Suppressor macrophage (primary cell): ENCODE measurements around the gene NAA10.

Experiments used
- DNase-seq, 4 experiments: peaks; one replicate each; pipeline ENCODE4 v3.0.0-alpha.2; 2020 to 2022

The NAA10 gene

GRCh38 chrX:153966841-153967535 lies 32.2 kb upstream of the NAA10 start:
- no peak for DNase-seq

GRCh38 chrX:153966283-153966688 lies 31.4 kb upstream of the NAA10 start:
- no peak for DNase-seq

- DNase-seq = no peak
Observed at GRCh38 chrX:153965406-153965805, 30.6 kb upstream of the NAA10 start.

DNA sequence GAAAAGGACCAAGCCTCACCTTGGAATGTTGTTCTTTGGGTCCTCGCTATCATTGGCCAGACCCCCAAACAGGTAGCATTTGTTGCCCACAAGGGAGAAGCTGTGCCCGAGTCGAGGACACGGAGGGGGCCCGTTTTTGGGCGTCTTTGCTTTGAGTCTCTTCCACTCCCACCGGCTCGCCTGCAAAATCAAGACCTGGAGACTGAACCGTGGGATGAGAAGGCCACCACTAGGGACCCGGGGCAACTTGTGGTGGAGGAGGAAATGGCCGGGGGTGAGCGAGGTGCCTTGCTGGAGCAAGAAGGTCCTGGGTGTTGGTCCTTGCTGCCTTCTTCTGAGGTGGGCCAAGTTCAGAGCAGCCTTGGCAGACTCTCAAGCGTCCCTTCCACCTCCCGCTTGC lies 29.3 kb upstream of the NAA10 start:
- DNase-seq = no peak

DNA sequence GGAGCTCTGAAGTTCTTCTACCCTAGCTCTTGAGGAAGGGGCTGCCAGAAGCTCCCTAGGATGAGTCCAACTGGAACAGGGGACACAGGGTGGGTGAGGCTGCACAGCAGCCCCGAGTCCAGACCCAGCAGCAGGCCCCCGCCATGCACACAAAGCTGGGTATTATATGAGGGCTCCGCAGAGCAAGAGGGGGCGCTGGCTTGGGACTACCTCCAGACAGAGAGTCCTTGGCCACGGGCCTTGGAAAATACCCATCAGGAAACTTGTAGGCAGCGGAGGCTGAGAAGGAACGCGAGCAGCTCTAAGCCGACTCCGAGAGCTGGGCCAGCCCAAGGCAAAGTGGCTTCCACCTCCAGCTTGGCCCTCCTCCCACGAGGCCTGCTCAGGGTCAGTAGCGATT lies 28.7 kb upstream of the NAA10 start:
- no peak for DNase-seq

- no peak for DNase-seq
Observed at GRCh38 chrX:153961292-153961691, 26.5 kb upstream of the NAA10 start.

DNA sequence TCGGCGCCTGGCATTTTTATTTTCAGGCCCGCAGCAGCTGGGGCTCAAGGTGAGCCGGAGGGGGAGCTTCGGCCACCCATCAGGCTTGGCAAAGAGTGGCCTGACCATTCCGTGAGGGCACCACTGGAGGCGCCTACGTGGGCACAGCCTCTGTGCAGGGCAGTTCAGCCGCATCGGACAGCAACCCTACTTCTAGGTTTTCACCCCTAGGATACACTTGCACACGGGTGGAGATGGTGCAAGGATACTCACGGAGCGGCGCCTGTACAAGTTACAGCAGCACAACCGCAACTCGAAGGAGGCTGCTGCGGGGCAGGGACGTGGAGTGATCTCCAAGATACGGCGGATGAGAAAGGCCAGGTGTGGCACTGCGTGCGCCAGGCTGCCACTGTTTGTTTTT lies 25.9 kb upstream of the NAA10 start:
- DNase-seq = no peak

DNA sequence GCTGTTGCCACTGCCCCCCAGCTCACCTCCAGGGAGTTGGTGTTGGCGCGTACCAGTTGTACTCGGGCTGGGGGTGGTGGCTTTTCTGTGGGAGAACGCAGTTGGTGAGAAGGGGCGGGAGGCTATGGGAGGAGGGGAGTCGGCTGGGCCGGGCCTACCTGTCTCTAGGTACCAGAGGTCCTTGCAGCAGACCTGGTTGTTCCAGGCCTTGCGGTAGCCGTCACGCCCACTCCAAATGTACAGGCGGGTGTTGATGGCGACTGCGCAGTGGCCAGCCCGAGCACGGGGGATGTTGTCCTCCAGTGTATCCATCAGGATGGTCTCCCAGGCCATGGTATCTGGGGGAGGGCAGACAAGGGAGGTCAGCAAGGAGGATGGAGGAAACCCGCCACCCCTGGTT lies 25.2 kb upstream of the NAA10 start:
- DNase-seq = no peak

GRCh38 chrX:153959649-153960048 lies 24.8 kb upstream of the NAA10 start:
- no peak for DNase-seq

DNA sequence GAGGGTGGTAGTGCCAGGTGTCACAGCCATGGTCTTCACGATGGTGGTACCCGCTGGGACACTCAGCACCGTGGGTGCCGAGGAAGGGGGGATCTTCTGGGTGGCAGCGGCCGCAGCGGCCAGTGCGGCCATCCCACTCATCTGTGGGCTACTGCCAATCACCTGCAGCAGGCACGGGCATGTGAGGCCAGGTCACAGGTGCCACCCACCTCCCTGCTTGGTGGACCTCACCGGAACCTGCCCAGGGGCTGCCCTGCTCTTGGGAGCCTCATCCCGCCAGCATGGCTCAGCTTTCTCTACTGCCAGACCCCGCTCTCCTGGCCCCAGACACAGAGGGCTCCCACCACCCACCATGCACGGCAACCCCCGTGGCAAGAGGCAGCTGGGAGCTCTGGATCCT lies 23.8 kb upstream of the NAA10 start:
- no peak for DNase-seq

DNA sequence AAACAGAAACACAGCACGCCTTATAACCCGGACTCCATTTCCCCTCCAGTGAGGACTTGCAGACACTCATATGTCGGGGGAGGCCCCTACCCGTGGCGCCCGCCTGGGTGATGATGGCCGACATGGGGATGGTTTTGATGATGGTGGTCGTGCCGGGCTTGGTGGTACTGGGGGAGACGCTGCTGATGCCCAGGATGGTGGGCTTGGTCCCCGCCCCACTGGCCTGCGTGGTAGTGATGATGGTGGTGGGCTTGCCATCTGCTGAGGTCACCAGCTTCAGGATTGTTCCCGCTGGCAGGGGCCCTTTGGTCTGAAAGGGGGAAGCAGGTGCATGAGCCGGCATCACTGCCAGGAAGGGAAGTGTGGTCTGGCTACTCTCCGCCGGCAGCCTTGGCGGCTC lies 22.4 kb upstream of the NAA10 start:
- no peak for DNase-seq

DNA sequence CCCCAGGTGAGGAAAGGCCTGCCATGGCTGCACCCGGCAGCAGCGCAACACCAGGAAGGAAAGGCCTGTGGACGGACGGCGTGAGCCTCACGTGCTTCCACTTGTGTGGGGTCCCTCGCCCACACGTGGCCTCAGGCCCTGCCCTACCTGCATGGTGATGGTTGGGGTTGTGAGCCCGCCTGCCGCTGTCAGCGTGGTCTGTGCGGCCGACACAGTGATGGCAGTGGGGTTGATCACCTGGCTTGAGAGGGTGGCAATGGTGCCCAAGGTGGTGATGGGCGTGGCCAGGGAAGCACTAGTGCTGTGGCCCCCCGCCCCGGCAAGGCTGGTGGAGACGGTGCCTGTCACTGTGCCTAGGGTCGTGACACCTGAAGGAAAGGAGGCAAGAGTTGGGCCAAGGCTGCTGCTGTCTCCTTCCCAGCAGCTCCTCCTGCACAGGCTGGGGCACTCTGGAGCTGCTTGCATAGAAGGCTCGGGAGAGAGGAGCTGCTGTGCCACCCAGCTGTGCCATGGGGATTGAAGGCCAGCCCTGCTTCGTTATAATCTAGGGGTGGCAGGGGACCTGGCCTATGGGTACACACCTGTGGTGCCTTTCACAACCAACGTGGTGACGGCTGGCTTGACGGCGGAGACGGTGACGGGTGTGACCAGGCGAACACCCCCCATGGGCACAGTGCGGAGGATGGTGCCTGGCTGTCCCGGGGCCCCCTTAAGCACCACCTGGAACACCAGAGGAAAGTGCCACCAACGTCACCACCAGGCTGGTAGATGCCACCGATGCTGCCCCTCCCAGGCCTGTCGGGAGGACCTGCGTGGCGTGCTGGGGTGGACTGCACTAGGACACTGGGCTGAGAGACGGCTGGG lies 21.4 kb upstream of the NAA10 start:
- no peak for DNase-seq

DNA sequence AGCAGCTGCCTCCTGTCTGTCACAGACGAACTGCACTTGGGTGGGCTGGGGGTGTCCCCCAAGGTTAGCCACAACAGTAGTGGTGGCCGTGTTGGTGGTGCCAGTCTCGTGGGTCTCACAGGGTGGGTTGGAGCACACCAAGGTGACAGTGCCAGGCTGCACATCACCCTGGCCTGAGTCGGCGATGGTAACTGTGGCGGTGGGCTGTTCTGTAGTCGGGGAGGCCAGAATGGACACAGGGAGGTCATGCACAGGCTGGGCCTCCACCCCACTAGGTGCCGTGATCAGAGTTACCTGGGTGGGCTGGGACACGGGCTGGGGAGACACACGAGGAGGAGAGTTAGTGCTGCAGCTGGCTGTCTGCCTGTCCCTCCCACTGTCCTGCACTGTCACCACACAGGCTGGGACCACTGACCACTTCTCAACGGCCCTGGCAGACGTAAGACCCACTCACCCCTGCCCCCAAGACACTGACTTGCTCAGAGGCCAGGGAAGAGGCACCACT lies 20.4 kb upstream of the NAA10 start:
- no peak for DNase-seq

DNA sequence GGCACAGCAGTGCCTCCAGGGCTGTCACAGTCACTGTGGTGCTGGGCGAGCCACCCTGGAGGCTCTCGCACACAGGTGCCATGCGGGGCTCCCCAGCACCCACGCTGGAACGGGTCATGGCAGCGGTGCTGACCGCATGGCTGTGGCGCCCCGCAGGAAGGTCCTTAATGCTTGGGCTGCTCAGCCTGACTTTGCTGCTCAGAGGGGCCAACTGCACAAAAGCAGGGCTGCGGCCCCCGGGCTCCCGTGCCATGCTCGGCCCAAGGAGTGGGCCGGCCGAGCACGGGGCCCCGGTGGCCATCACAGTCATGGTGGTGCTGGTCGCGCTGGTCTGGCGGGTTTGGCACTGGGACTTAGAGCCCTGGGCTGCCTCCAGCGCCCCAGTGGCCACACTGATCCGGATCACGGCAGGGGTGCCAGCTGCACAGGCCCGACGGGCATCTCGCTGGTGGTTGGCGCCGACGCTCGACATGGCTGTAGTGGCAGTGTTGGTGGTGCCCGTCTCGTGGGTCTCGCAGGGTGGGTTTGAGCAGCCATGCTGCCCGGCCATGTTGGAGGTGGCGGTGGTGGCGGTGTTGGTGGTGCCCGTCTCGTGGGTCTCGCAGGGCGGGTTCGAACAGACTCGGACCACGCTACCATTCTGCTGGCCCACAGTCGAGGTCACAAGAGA lies 19.9 kb upstream of the NAA10 start:
- DNase-seq = no peak

- DNase-seq = no peak
Observed at GRCh38 chrX:153953892-153954557, 19.2 kb upstream of the NAA10 start.

- DNase-seq = peak; percentile 62 to 79 (median 72)
Observed at GRCh38 chrX:153953342-153953830, 18.5 kb upstream of the NAA10 start.

GRCh38 chrX:153952373-153953026 lies 17.7 kb upstream of the NAA10 start:
- DNase-seq = no peak

DNA sequence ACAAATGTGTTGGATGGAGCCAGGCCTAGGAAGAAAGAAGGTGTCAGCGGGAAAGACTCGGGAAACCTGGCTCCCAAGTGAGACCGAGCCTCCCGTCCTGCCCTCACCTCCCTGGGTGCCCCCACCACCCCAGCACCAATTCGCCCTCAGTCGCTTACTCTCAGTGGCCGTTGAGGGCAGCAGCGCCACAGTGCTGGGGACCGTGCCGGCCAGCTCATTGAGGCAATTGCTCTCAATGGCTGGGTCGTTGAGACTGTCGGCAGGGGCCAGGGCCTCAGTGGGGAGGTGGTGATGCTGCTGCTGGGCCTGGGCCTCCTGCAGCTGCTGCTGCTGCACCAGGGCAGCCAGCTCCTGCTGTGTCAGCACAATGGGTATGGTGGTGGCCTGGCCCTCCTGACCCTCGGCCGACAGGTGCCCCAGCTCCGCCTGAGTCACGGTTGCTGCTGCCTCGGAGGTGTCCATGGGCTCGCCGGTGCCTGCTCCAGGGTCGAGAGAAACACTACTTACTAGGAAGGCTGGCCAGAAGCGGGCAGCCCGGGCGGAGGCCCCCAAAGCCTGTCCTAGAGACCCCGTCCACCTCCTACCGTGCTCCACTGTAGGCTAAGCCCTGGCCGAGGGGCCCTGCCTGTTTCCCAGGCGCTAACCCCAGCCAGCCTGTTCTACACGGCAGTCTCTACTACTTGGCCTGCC lies 17.0 kb upstream of the NAA10 start:
- no peak for DNase-seq

GRCh38 chrX:153950127-153950526 lies 15.3 kb upstream of the NAA10 start:
- DNase-seq = no peak

DNA sequence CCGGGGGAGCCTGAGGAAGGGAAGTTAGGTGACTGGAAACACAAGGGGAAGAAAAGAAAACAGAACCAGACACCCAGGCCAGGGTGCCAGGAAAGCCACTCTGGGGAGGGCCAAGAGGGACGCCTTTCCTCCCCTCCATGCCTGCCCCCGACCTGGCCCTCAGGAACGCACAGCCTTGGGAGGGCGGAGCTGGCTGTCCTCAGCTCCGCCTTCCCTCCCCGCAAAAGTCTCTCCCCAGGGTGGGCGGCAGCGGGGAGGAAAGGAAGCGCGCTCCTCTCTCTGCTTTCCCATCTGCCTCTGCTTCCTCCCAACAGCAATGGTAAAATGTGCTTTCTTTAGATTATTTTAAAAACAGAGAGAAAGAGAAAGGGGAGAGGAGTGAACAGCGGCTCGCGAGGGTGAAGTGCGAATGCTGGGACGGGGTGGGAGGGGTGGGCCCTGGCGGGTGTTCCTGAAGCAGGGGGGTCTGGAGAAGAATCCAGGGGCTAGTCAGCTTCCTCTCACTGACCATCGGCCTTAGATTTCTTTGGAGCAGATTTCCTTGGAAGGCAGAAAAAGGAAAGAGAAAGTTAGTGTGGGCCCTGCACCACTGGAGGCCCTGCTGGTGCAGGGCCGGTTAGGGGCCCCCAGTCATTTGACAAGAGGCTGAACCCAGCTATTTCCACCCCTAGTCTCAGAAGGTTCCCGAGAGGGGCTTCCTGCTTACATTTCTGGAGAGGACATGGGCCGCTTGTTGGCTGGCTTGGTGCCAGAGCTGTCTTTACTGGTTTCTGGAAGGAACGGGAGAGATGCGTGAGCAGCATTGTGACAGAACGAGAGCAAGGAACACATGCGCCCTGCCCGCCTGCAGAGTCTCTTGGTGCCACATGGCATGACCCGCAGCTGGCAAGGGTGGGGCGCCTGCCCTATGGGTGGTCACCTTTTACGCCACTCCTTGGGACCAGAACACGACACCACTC lies 14.3 kb upstream of the NAA10 start:
- peak in 2 of 4 experiments; percentile 32 to 41 for DNase-seq
